Kidney (tissue), 14 donors: ENCODE results near the gene DLG2. TPM values are rescaled to one million over a fixed set of nuclear protein-coding genes. Genes with fewer than 3 reads are reported as not detected.
A peak's percentile ranks its signal among the peaks of the same experiment; 100 is the strongest.

Experiments used
- DNase-seq, 5 donors: peaks; one replicate each; pipeline ENCODE4 v3.0.0-alpha.2; 2013 to 2020
- FAIRE-seq: peaks from 2 replicates; lab custom pipeline; 2012; peaks lifted over from hg19 to GRCh38; lab: Jason Lieb, UNC
- H3K27ac ChIP-seq, 2 donors: one replicate each; pipeline ENCODE4 v1.7.0; 2013; ENCODE audit warnings: low read depth in 2 of 2, low read length in 2 of 2, inconsistent platforms in 1 of 2
- H3K27me3 ChIP-seq: one replicate; pipeline ENCODE4 v1.7.1; 2013; ENCODE audit warnings: low read length, inconsistent platforms; ENCODE audit not compliant: control insufficient read depth, insufficient read depth
- H3K36me3 ChIP-seq, 3 donors: one replicate each; pipeline versions ENCODE4 v1.7.0 to v1.7.1; 2013; ENCODE audit warnings: low read length in 3 of 3, control low read depth in 1 of 3, inconsistent platforms in 1 of 3; ENCODE audit not compliant: insufficient read depth in 3 of 3, control insufficient read depth in 2 of 3
- H3K4me1 ChIP-seq, 3 donors: one replicate each; pipeline versions ENCODE4 v1.7.0 to v1.7.1; 2013; ENCODE audit warnings: low read length in 3 of 3, inconsistent platforms in 1 of 3, low read depth in 1 of 3; ENCODE audit not compliant: control insufficient read depth in 2 of 3, insufficient read depth in 2 of 3
- H3K4me3 ChIP-seq, 3 donors: one replicate each; pipeline versions ENCODE4 v1.7.0 to v1.8.1; 2013; ENCODE audit warnings: low read length in 3 of 3, control low read depth in 1 of 3, inconsistent platforms in 1 of 3
- H3K9ac ChIP-seq, 3 donors: one replicate each; pipeline versions ENCODE4 v1.7.0 to v1.7.1; 2013; ENCODE audit warnings: low read length in 3 of 3, control low read depth in 1 of 3, inconsistent platforms in 1 of 3
- H3K9me3 ChIP-seq, 3 donors: one replicate each; pipeline versions ENCODE4 v1.7.0 to v1.7.1; 2013; ENCODE audit warnings: low read length in 3 of 3, control low read depth in 1 of 3, inconsistent platforms in 1 of 3; ENCODE audit not compliant: control insufficient read depth in 2 of 3, insufficient read depth in 1 of 3
- CTCF ChIP-seq: IDR thresholded peaks from 3 replicates; pipeline ENCODE4 v1.5.1; 2012; ENCODE audit warnings: mild to moderate bottlenecking, moderate library complexity, borderline replicate concordance; ENCODE audit not compliant: insufficient read depth; ENCODE audit errors: extremely low read depth
- intact Hi-C: fragments of 100-400 bp; cut with DNase I; formaldehyde crosslinking; loops from one replicate; pipeline ENCODE4 v1.11.1; 2022
- polyA plus RNA-seq: library from polyadenylated mRNA; stranded (reverse); fragments of 350-450 nt; fragmentation: Illumina TruSeq; extraction: RNeasy Lipid Tissue Mini Kit (QIAGEN cat#74804); gene quantifications from one replicate; pipeline ENCODE4 v1.2.3, GENCODE V29; 2014; ENCODE audit warnings: low read depth, low replicate concordance; ENCODE audit not compliant: insufficient read depth
- total RNA-seq: library from RNA; stranded (reverse); fragmentation: NEBNext Ultra II Directional; extraction: Animal tissue kit (Norgen Biotek cat#: 25700); gene quantifications from one replicate; pipeline ENCODE4 v1.2.1, GENCODE V29; 2021
- donor health status: control.
- donor health status: control.
- donor health status: control.
- donor health status: control.
- donor health status: control.
- donor health status: DM: yes; HTN: yes; CAD: no.
- donor health status: Normal renal cell carcinoma (clear cell type).

Gene DLG2
- total and polyA plus RNA-seq, 2 donors from 2014 or later: 2.9 to 7.2 TPM

- Histone ChIP-seq H3K27ac (no peak overlapping the region), H3K9ac (no peak overlapping the region), H3K4me3 (no peak overlapping the region), H3K9me3 (no peaks in the 10 kb centered on the region), H3K36me3 (no peaks in the 10 kb centered on the region), H3K4me1 (no peaks in the 10 kb centered on the region), H3K27me3 (no peaks in the 10 kb centered on the region)
- TF ChIP-seq CTCF: no peak
- FAIRE-seq (no peak), DNase-seq (no peak)
- intact Hi-C loops: no loop called here
These were observed 1038.9 kb downstream of the DLG2 start for GRCh38 chr11:84588131-84588829.

DNA sequence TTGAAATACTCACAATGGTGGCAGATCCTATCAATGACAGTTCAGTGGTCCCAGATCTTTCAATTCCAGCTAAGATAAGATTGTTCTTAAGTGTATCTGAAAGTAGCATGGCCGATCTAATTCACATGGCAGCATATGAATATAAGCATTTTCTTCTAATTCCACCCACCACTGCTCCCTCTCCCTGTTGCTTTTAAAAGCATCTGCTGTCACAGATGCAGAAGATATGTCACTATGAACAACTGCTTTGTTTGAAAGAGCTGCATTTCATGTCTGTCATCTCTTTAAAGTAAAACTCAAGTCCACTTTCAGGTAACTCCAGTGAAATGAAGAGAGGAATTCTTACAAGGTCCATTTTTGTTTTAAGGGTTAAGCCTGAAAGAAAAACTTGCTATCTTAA is 1044.0 kb downstream of the DLG2 start:
- H3K9ac ChIP-seq: no peak overlapping the region
- no peaks in the 10 kb centered on the region for H3K27me3 ChIP-seq
- intact Hi-C loops: no loop called here
- no peaks in the 10 kb centered on the region for H3K4me1 ChIP-seq
- H3K4me3 ChIP-seq: no peak overlapping the region
- H3K36me3 ChIP-seq: no peaks in the 10 kb centered on the region
- H3K27ac ChIP-seq: no peak overlapping the region
- no peak for TF ChIP-seq CTCF
- FAIRE-seq (no peak), DNase-seq (no peak)
- no peaks in the 10 kb centered on the region for H3K9me3 ChIP-seq

DNA sequence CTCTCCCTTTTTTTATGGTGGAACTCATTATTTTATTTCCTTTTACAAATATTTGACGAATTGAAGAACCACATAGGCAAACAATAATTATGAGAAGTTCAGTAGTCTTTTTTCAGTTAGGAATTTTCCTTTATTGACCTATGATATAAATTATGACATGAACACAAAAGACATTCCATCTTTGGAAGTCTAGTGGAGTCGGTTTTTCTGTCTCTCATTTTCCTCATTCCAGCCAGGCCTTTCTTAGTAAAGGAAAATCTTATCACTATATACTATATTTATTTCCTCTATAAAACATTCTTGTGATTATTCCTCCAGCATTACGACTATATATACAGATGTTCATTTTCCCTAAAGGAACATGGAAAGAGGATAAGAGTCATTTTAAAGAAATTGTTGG is 1046.1 kb downstream of the DLG2 start:
- TF ChIP-seq CTCF: no peak

DNA sequence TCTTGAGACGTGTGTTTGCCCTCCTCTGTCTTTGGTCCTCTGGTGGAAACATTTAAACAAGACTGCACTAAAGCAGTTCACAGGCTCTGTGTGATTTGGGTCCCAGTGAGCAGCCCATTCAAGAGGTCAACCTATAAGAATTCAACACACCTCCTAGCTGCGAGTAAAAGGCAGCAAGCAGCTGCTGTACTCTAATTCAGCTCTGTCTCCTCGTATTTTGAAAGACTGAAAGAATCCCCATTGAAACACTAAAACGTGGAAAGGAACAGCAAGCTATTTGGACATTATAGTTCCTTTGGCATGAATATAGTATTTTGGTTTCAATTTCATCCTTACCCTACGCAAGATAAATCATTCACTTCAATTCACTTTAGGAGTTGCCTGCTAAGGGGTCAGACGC is 1046.7 kb downstream of the DLG2 start:
- Histone ChIP-seq H3K36me3 (no peaks in the 10 kb centered on the region), H3K4me3 (no peak overlapping the region), H3K27ac (no peak overlapping the region), H3K4me1 (no peaks in the 10 kb centered on the region), H3K9me3 (no peaks in the 10 kb centered on the region), H3K27me3 (no peaks in the 10 kb centered on the region), H3K9ac (no peak overlapping the region)
- no peak for TF ChIP-seq CTCF
- DNase-seq (peak in 1 of 5 donors; percentile 2), FAIRE-seq (no peak)
- intact Hi-C loops: no loop called here

More for the DNA sequence above, 1046.1 kb downstream of the DLG2 start:
- no peaks in the 10 kb centered on the region for H3K27me3 ChIP-seq
- DNase-seq (peak in 2 of 5 donors; percentile 16 to 28), FAIRE-seq (no peak)
- H3K27ac ChIP-seq: no peak overlapping the region
- intact Hi-C loops: no loop called here
- no peaks in the 10 kb centered on the region for H3K4me1 ChIP-seq
- H3K4me3 ChIP-seq: no peak overlapping the region
- H3K9me3 ChIP-seq: no peaks in the 10 kb centered on the region
- no peaks in the 10 kb centered on the region for H3K36me3 ChIP-seq
- no peak overlapping the region for H3K9ac ChIP-seq
